ENCODE results near the gene ROR2. TPM values are rescaled to one million over a fixed set of nuclear protein-coding genes. Genes with fewer than 3 reads are reported as not detected.

The ROR2 gene
- total RNA-seq, 1 experiment from 2014 or later, result not detected

- H3K27me3 ChIP-seq, result peaks cover 42% of the 10 kb centered on the region
- no peaks in the 10 kb centered on the region; the same call in 1 of the 2 replicates for H3K9me3 ChIP-seq (replicated peaks)
- no peaks in the 10 kb centered on the region for H3K4me1 ChIP-seq
- no peaks in the 10 kb centered on the region for H3K36me3 ChIP-seq
- DNase-seq, result no peak
- H3K4me3 ChIP-seq, result no peak overlapping the region
- H3K27ac ChIP-seq, result no peak overlapping the region
Measured at GRCh38 chr9:91765296-91765695, 184.7 kb downstream of the ROR2 start.

GRCh38 chr9:91764661-91765060, 185.4 kb downstream of the ROR2 start:
- Histone ChIP-seq H3K27me3 (peaks cover 40% of the 10 kb centered on the region), H3K9me3 (replicated peaks) (no peaks in the 10 kb centered on the region; the same call in 1 of the 2 replicates), H3K27ac (no peak overlapping the region), H3K36me3 (no peaks in the 10 kb centered on the region), H3K4me3 (no peak overlapping the region), H3K4me1 (no peaks in the 10 kb centered on the region)
- DNase-seq, result no peak

- Histone ChIP-seq H3K27ac (no peak overlapping the region), H3K27me3 (peaks cover 17% of the 10 kb centered on the region), H3K4me3 (no peak overlapping the region), H3K4me1 (no peaks in the 10 kb centered on the region), H3K9me3 (replicated peaks) (no peaks in the 10 kb centered on the region; the same call in 1 of the 2 replicates), H3K36me3 (no peaks in the 10 kb centered on the region)
- no peak for DNase-seq
Measured at GRCh38 chr9:91761362-91761761, 188.7 kb downstream of the ROR2 start.

- no peak overlapping the region for H3K4me3 ChIP-seq
- H3K9me3 ChIP-seq (replicated peaks), result no peaks in the 10 kb centered on the region
- peaks cover 17% of the 10 kb centered on the region for H3K27me3 ChIP-seq
- H3K4me1 ChIP-seq, result no peaks in the 10 kb centered on the region
- no peak overlapping the region for H3K27ac ChIP-seq
- no peaks in the 10 kb centered on the region for H3K36me3 ChIP-seq
- DNase-seq, result no peak
Measured at GRCh38 chr9:91760906-91761305, 189.1 kb downstream of the ROR2 start.

- Histone ChIP-seq H3K4me3 (no peak overlapping the region), H3K27ac (no peak overlapping the region), H3K9me3 (replicated peaks) (no peaks in the 10 kb centered on the region), H3K27me3 (peaks cover 4% of the 10 kb centered on the region; the same call in 1 of the 2 replicates), H3K4me1 (no peaks in the 10 kb centered on the region), H3K36me3 (no peaks in the 10 kb centered on the region)
- DNase-seq, result peak in 1 of 2 experiments; percentile 62
Measured at GRCh38 chr9:91758491-91758981, 191.5 kb downstream of the ROR2 start.

GRCh38 chr9:91757782-91758181, 192.2 kb downstream of the ROR2 start:
- Histone ChIP-seq H3K4me1 (no peaks in the 10 kb centered on the region), H3K27ac (no peak overlapping the region), H3K4me3 (no peak overlapping the region), H3K9me3 (replicated peaks) (no peaks in the 10 kb centered on the region), H3K36me3 (no peaks in the 10 kb centered on the region), H3K27me3 (no peaks in the 10 kb centered on the region; the same call in 1 of the 2 replicates)
- DNase-seq, result no peak

DNA sequence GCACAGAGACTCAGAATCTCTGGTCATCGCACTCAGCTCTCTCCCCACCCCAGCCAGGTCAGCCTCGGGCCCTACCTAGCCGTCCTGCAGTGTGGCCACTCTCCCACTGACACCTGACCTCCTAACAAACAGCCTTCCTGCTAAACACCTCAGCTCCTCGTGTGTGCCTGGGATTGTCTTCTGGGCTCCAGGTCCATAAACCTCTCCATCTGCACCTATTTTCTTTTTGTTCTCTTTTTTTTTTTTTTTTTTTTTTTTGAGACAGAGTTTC, 193.6 kb downstream of the ROR2 start:
- H3K27ac ChIP-seq, result no peak overlapping the region
- no peaks in the 10 kb centered on the region for H3K9me3 ChIP-seq (replicated peaks)
- DNase-seq, result no peak
- no peaks in the 10 kb centered on the region for H3K4me1 ChIP-seq
- no peaks in the 10 kb centered on the region for H3K36me3 ChIP-seq
- no peaks in the 10 kb centered on the region; the same call in 1 of the 2 replicates for H3K27me3 ChIP-seq
- H3K4me3 ChIP-seq, result no peak overlapping the region

- Histone ChIP-seq H3K4me1 (no peaks in the 10 kb centered on the region), H3K9me3 (replicated peaks) (no peaks in the 10 kb centered on the region), H3K27me3 (no peaks in the 10 kb centered on the region; the same call in 1 of the 2 replicates), H3K36me3 (no peaks in the 10 kb centered on the region), H3K27ac (no peak overlapping the region), H3K4me3 (no peak overlapping the region)
- DNase-seq, result peak in 1 of 2 experiments; percentile 21
Measured at GRCh38 chr9:91755761-91756509, 194.1 kb downstream of the ROR2 start.

GRCh38 chr9:91753711-91754110, 196.3 kb downstream of the ROR2 start:
- DNase-seq, result no peak
- Histone ChIP-seq H3K4me3 (no peak overlapping the region), H3K4me1 (no peaks in the 10 kb centered on the region), H3K27ac (no peak overlapping the region), H3K36me3 (no peaks in the 10 kb centered on the region), H3K9me3 (replicated peaks) (no peaks in the 10 kb centered on the region), H3K27me3 (peaks cover 8% of the 10 kb centered on the region)

DNA sequence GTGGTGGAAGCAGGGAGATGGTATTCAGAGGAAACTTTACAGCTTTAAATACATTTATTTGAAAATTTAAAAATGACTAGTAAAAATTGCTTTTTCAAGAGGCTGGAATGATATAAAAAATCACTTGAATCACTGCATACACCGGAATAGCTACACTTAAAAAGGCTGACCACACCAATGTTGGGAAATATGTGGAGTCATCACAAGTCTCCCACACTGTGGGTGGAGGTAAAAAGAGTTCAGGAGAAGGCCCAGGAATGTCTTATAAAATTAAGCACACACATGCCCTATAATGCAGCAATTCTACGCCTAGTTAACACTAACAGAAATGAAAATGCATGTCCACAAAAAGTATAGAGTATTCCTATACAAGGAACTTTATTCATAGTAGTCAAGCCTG, 198.1 kb downstream of the ROR2 start:
- Histone ChIP-seq H3K27me3 (peaks cover 11% of the 10 kb centered on the region), H3K4me1 (no peaks in the 10 kb centered on the region), H3K36me3 (no peaks in the 10 kb centered on the region), H3K9me3 (replicated peaks) (no peaks in the 10 kb centered on the region), H3K27ac (no peak overlapping the region), H3K4me3 (no peak overlapping the region)
- DNase-seq, result no peak

DNA sequence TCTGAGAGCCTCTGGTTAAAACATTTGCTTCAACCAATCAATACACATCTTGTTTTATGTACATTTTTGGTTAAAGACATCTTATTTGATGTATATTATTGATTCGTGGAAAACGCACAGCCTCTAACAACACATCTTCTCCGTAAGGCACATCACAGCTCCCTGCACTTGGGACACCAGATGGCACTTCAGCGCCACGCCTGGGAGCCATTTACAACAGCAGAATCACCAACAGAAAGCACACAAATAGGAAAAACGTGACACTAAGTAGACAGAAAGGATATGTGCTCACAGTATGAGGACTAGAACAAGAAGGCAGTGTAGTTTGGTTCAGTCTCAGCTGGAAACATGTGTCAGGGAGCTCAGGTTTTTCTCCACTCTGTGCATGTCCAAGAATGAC, 199.7 kb downstream of the ROR2 start:
- peaks cover 11% of the 10 kb centered on the region for H3K27me3 ChIP-seq
- DNase-seq, result no peak
- no peak overlapping the region for H3K4me3 ChIP-seq
- no peaks in the 10 kb centered on the region for H3K4me1 ChIP-seq
- no peak overlapping the region for H3K27ac ChIP-seq
- no peaks in the 10 kb centered on the region for H3K36me3 ChIP-seq
- no peaks in the 10 kb centered on the region for H3K9me3 ChIP-seq (replicated peaks)

DNA sequence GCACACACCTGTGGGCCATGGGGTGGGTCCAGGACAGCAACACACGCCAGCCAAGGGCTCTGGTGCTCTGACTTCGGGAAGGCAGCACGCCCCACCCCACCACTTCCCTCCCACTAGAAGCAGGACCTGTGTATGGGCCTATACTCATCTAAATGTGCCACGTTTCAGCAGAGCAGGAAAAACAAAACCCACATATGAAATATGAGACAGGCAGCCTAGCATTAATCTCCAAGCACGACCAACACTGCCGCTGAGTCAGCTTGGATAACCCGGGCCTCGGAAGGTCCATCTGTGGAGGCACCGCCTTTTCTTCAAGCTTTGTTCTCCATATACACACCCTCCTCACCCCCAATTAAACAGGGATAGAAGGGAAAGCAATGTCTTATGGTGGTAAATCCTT, 203.1 kb downstream of the ROR2 start:
- no peak overlapping the region for H3K27ac ChIP-seq
- H3K36me3 ChIP-seq, result no peaks in the 10 kb centered on the region
- H3K4me3 ChIP-seq, result no peak overlapping the region
- no peak for DNase-seq
- 0 out of 2 replicates have a peak, but pooled peaks cover 2% of the 10 kb centered on the region for H3K9me3 ChIP-seq (replicated peaks)
- H3K4me1 ChIP-seq, result no peaks in the 10 kb centered on the region
- peaks cover 11% of the 10 kb centered on the region; the same call in 1 of the 2 replicates for H3K27me3 ChIP-seq

- 0 out of 2 replicates have a peak, but pooled peaks cover 2% of the 10 kb centered on the region for H3K9me3 ChIP-seq (replicated peaks)
- H3K4me1 ChIP-seq, result no peaks in the 10 kb centered on the region
- peaks cover 15% of the 10 kb centered on the region; the same call in 1 of the 2 replicates for H3K27me3 ChIP-seq
- no peak overlapping the region for H3K4me3 ChIP-seq
- H3K36me3 ChIP-seq, result no peaks in the 10 kb centered on the region
- H3K27ac ChIP-seq, result no peak overlapping the region
- DNase-seq, result no peak
Measured at GRCh38 chr9:91746357-91746756, 203.7 kb downstream of the ROR2 start.

DNA sequence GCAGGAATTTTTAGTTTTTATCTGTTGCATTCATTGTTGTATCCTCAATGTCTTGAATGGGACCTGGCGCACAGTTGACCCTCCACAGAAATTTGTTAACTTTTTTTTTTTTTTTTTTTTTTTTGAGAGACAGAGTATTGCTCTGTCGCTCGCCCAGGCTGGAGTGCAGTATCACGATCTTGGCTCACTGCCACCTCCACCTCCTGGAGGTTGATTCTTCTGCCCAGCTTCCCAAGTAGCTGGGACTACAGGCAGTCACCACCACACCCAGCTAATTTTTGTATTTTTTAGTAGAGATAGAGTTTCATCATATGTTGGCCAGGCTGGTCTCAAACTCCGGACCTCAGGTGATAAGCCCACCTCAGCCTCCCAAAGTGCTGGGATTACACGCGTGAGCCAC, 205.9 kb downstream of the ROR2 start:
- Histone ChIP-seq H3K9me3 (replicated peaks) (0 out of 2 replicates have a peak, but pooled peaks cover 2% of the 10 kb centered on the region), H3K27ac (no peak overlapping the region), H3K36me3 (no peaks in the 10 kb centered on the region), H3K4me1 (no peaks in the 10 kb centered on the region), H3K4me3 (no peak overlapping the region), H3K27me3 (peaks cover 10% of the 10 kb centered on the region; the same call in 1 of the 2 replicates)
- no peak for DNase-seq

GRCh38 chr9:91741522-91741921, 208.5 kb downstream of the ROR2 start:
- Histone ChIP-seq H3K4me3 (no peak overlapping the region), H3K27ac (no peak overlapping the region), H3K4me1 (no peaks in the 10 kb centered on the region), H3K9me3 (replicated peaks) (0 out of 2 replicates have a peak, but pooled peaks cover 2% of the 10 kb centered on the region), H3K36me3 (no peaks in the 10 kb centered on the region), H3K27me3 (peaks cover 4% of the 10 kb centered on the region; the same call in 1 of the 2 replicates)
- no peak for DNase-seq

DNA sequence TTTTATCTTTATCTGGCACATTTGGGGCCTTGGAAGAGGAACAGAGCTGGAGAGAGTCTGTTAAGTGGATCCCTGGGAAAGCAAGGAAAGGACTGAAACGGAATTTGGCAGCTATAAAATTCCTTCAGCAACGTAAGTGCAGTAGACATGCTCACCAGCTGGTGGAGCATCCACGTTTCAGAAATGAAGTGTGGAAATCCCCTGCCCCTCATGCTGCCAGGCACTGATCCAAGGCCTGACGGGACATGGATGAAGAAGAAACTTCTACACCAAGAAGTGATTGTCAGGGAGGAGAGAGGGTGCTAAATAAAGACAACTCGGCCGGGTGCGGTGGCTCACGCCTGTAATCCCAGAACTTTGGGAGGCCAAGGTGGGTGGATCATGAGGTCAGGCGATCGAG, 209.3 kb downstream of the ROR2 start:
- Histone ChIP-seq H3K36me3 (no peaks in the 10 kb centered on the region), H3K9me3 (replicated peaks) (0 out of 2 replicates have a peak, but pooled peaks cover 2% of the 10 kb centered on the region), H3K4me1 (no peaks in the 10 kb centered on the region), H3K27me3 (peaks cover 4% of the 10 kb centered on the region; the same call in 1 of the 2 replicates), H3K27ac (no peak overlapping the region), H3K4me3 (no peak overlapping the region)
- DNase-seq, result no peak

Measured in SJCRH30 (cell line).